Right atrium auricular region (tissue), 2 donors: ENCODE measurements around the gene THSD4. TPM values are rescaled to one million over a fixed set of nuclear protein-coding genes. Genes with fewer than 3 reads are reported as not detected.
"Not testable (repeated sequence)": the region's sequence is repeated elsewhere in the genome, so short reads cannot be mapped to it uniquely, and the experiment has no call there.

ENCODE experiments used
- DNase-seq: peaks from one replicate; pipeline ENCODE4 v3.0.0-alpha.2; 2019; ENCODE audit warnings: low spot score
- H3K27ac ChIP-seq, 2 donors: fragments of 200-600 bp; sonication (generic); 1 replicate in 1 of 2; 2 replicates in 1 of 2; pipeline ENCODE4 v1.5.1; 2016 to 2019
- H3K27me3 ChIP-seq, 2 donors: fragments of 200-600 bp; sonication (generic); one replicate each; pipeline versions ENCODE4 v1.5.1 to v1.6.0; 2017 to 2019
- H3K36me3 ChIP-seq: fragments of 200-600 bp; sonication (generic); one replicate; pipeline ENCODE4 v1.5.1; 2016
- H3K4me1 ChIP-seq, 2 donors: fragments of 200-600 bp; sonication (generic); one replicate each; pipeline versions ENCODE4 v1.5.1 to v1.6.0; 2017 to 2019
- H3K4me3 ChIP-seq, 2 donors: fragments of 200-600 bp; sonication (generic); 1 replicate in 1 of 2; 2 replicates in 1 of 2; pipeline ENCODE4 v1.5.1; 2017 to 2019; ENCODE audit warnings: mild to moderate bottlenecking in 1 of 2, moderate library complexity in 1 of 2
- H3K9me3 ChIP-seq, 2 donors: fragments of 200-600 bp; sonication (generic); one replicate each; pipeline ENCODE4 v1.5.1; 2019
- CTCF ChIP-seq, 2 donors: fragments of 200-600 bp; sonication (generic); IDR thresholded peaks; one replicate each; pipeline ENCODE4 v1.5.1; 2019; ENCODE audit warnings: antibody characterized with exemption in 2 of 2
- total RNA-seq, 2 donors: library from RNA; depleted of rRNA; stranded (reverse); fragments of >200 nt; gene quantifications; one replicate each; pipeline ENCODE4 v1.1.0, GENCODE V29; 2016

THSD4 gene
- total RNA-seq, 2 donors from 2014 or later: 41.2 to 85.3 TPM

- Histone ChIP-seq H3K9me3 (no peaks in the 10 kb centered on the region), H3K4me1 (no peaks in the 10 kb centered on the region), H3K27me3 (no peaks in the 10 kb centered on the region), H3K36me3 (no peaks in the 10 kb centered on the region), H3K4me3 (no peak overlapping the region), H3K27ac (no peak overlapping the region)
- DNase-seq: no peak
- no peak for TF ChIP-seq CTCF (IDR thresholded peaks at IDR 0.05)
Measured at GRCh38 chr15:71669688-71670087, 554.4 kb downstream of the THSD4 start.

- not testable (repeated sequence) for H3K27me3 ChIP-seq, H3K4me3 ChIP-seq, H3K4me1 ChIP-seq, DNase-seq, H3K36me3 ChIP-seq, H3K27ac ChIP-seq, H3K9me3 ChIP-seq
Measured at GRCh38 chr15:71670222-71670621, 555.0 kb downstream of the THSD4 start.

- DNase-seq: no peak
- no peak overlapping the region for H3K27ac ChIP-seq
- peaks cover 0 to 33% of the 10 kb centered on the region in 2 donors for H3K4me1 ChIP-seq
- no peak for TF ChIP-seq CTCF (IDR thresholded peaks at IDR 0.05)
- H3K4me3 ChIP-seq: no peak overlapping the region
- no peaks in the 10 kb centered on the region for H3K36me3 ChIP-seq
- H3K27me3 ChIP-seq: no peaks in the 10 kb centered on the region
- H3K9me3 ChIP-seq: no peaks in the 10 kb centered on the region
Measured at GRCh38 chr15:71674354-71674753, 559.1 kb downstream of the THSD4 start.

- no peak for DNase-seq
- Histone ChIP-seq H3K27me3 (no peaks in the 10 kb centered on the region), H3K4me3 (no peak overlapping the region), H3K36me3 (no peaks in the 10 kb centered on the region), H3K27ac (peak overlapping the region; percentile 53 to 78), H3K9me3 (no peaks in the 10 kb centered on the region), H3K4me1 (peaks cover 0 to 51% of the 10 kb centered on the region in 2 donors)
- TF ChIP-seq CTCF (IDR thresholded peaks at IDR 0.05): peak in 1 of 2 donors; percentile 15
Measured at GRCh38 chr15:71677352-71677751, 562.1 kb downstream of the THSD4 start.

GRCh38 chr15:71677766-71678165 lies 562.5 kb downstream of the THSD4 start:
- Histone ChIP-seq H3K4me3 (no peak overlapping the region), H3K9me3 (no peaks in the 10 kb centered on the region), H3K4me1 (peaks cover 0 to 51% of the 10 kb centered on the region in 2 donors), H3K36me3 (no peaks in the 10 kb centered on the region), H3K27me3 (no peaks in the 10 kb centered on the region), H3K27ac (peak overlapping the region; percentile 53 to 78)
- no peak for DNase-seq
- no peak for TF ChIP-seq CTCF (IDR thresholded peaks at IDR 0.05)

GRCh38 chr15:71678191-71678590 lies 562.9 kb downstream of the THSD4 start:
- Histone ChIP-seq H3K9me3 (no peaks in the 10 kb centered on the region), H3K36me3 (no peaks in the 10 kb centered on the region), H3K27ac (peak overlapping the region; percentile 41 to 78), H3K27me3 (no peaks in the 10 kb centered on the region), H3K4me1 (peaks cover 0 to 51% of the 10 kb centered on the region in 2 donors), H3K4me3 (no peak overlapping the region)
- DNase-seq: no peak
- no peak for TF ChIP-seq CTCF (IDR thresholded peaks at IDR 0.05)
